Liver (tissue), 9 donors: ENCODE measurements around the gene CCIN. TPM values are rescaled to one million over a fixed set of nuclear protein-coding genes. Genes with fewer than 3 reads are reported as not detected.
A peak's percentile ranks its signal among the peaks of the same experiment; 100 is the strongest.

Source experiments
- DNase-seq: peaks from one replicate; pipeline ENCODE4 v3.0.0-alpha.2; 2017; ENCODE audit warnings: low spot score
- H3K27ac ChIP-seq, 2 donors: one replicate each; pipeline ENCODE4 v1.7.0; 2013; ENCODE audit warnings: inconsistent platforms in 2 of 2, low read length in 2 of 2, control low read depth in 1 of 2, low read depth in 1 of 2, mild to moderate bottlenecking in 1 of 2
- H3K27me3 ChIP-seq, 4 donors: one replicate each; pipeline versions ENCODE4 v1.6.1 to v1.7.0; 2013; ENCODE audit warnings: low read length in 3 of 4, inconsistent platforms in 1 of 4, mild to moderate bottlenecking in 1 of 4, moderate library complexity in 1 of 4; ENCODE audit not compliant: control insufficient read depth in 4 of 4, insufficient read depth in 4 of 4
- H3K36me3 ChIP-seq, 4 donors: one replicate each; pipeline versions ENCODE4 v1.6.1 to v1.7.0; 2013; ENCODE audit warnings: low read length in 3 of 4, mild to moderate bottlenecking in 3 of 4, low read depth in 1 of 4, moderate library complexity in 1 of 4; ENCODE audit not compliant: control insufficient read depth in 4 of 4, insufficient read depth in 3 of 4
- H3K4me1 ChIP-seq, 4 donors: one replicate each; pipeline versions ENCODE4 v1.6.1 to v1.7.0; 2013; ENCODE audit warnings: low read length in 3 of 4, mild to moderate bottlenecking in 3 of 4, moderate library complexity in 1 of 4; ENCODE audit not compliant: control insufficient read depth in 4 of 4, insufficient read depth in 4 of 4
- H3K4me3 ChIP-seq, 3 donors: one replicate each; pipeline versions ENCODE4 v1.6.1 to v1.7.0; 2013; ENCODE audit warnings: low read length in 3 of 3, control low read depth in 1 of 3, low read depth in 1 of 3, mild to moderate bottlenecking in 1 of 3
- H3K9ac ChIP-seq, 2 donors: one replicate each; pipeline ENCODE4 v1.7.0; 2013; ENCODE audit warnings: low read length in 2 of 2, mild to moderate bottlenecking in 2 of 2, moderate library complexity in 2 of 2, control low read depth in 1 of 2, low read depth in 1 of 2
- H3K9me3 ChIP-seq, 4 donors: one replicate each; pipeline versions ENCODE4 v1.6.1 to v1.7.0; 2013; ENCODE audit warnings: low read length in 3 of 4; ENCODE audit not compliant: control insufficient read depth in 4 of 4
- ATF3 ChIP-seq: IDR thresholded peaks from 2 replicates; pipeline ENCODE4 v1.6.1; 2016; ENCODE audit warnings: antibody characterized with exemption
- CTCF ChIP-seq: fragments of 150-350 bp; IDR thresholded peaks from 2 replicates; pipeline ENCODE4 v1.5.1; 2017; ENCODE audit warnings: improper control_type of control experiment, low read depth, low read length; ENCODE audit not compliant: missing input control
- EGR1 ChIP-seq, 2 donors: IDR thresholded peaks; 2 replicates each; pipeline ENCODE4 v1.6.1; 2016 to 2018; ENCODE audit warnings: antibody characterized with exemption in 2 of 2, low read depth in 2 of 2
- FOXA1 ChIP-seq: IDR thresholded peaks from 2 replicates; pipeline ENCODE4 v1.6.1; 2016; ENCODE audit warnings: antibody characterized with exemption
- FOXA2 ChIP-seq: IDR thresholded peaks from 2 replicates; pipeline ENCODE4 v1.6.1; 2016; ENCODE audit warnings: antibody characterized with exemption
- GABPA ChIP-seq, 2 donors: IDR thresholded peaks in 1 of 2; conservative IDR thresholded peaks in 1 of 2; 2 replicates each; pipeline ENCODE4 v1.6.1; 2016; ENCODE audit warnings: antibody characterized with exemption in 2 of 2, mild to moderate bottlenecking in 1 of 2, moderate library complexity in 1 of 2
- HNF4A ChIP-seq, 2 donors: conservative IDR thresholded peaks; 2 replicates each; pipeline ENCODE4 v1.6.1; 2016; ENCODE audit warnings: antibody characterized with exemption in 2 of 2, mild to moderate bottlenecking in 2 of 2
- HNF4G ChIP-seq: IDR thresholded peaks from 2 replicates; pipeline ENCODE4 v1.6.1; 2016; ENCODE audit warnings: antibody characterized with exemption
- JUND ChIP-seq, 2 donors: IDR thresholded peaks; 2 replicates each; pipeline ENCODE4 v1.6.1; 2016; ENCODE audit warnings: antibody characterized with exemption in 2 of 2
- MAX ChIP-seq: IDR thresholded peaks from 2 replicates; pipeline ENCODE4 v1.6.1; 2016; ENCODE audit warnings: antibody characterized with exemption
- NR2F2 ChIP-seq: IDR thresholded peaks from 2 replicates; pipeline ENCODE4 v1.6.1; 2016; ENCODE audit warnings: antibody characterized with exemption
- RAD21 ChIP-seq, 2 donors: IDR thresholded peaks; 2 replicates each; pipeline ENCODE4 v1.6.1; 2016; ENCODE audit warnings: antibody characterized with exemption in 2 of 2, mild to moderate bottlenecking in 2 of 2
- REST ChIP-seq: IDR thresholded peaks from 2 replicates; pipeline ENCODE4 v1.6.1; 2016; ENCODE audit warnings: antibody characterized with exemption, mild to moderate bottlenecking
- RXRA ChIP-seq, 2 donors: IDR thresholded peaks; 2 replicates each; pipeline ENCODE4 v1.6.1; 2017 to 2018; ENCODE audit warnings: antibody characterized with exemption in 2 of 2, mild to moderate bottlenecking in 1 of 2
- SP1 ChIP-seq: IDR thresholded peaks from 2 replicates; pipeline ENCODE4 v1.6.1; 2018; ENCODE audit warnings: antibody characterized with exemption, mild to moderate bottlenecking
- TAF1 ChIP-seq: conservative IDR thresholded peaks from 2 replicates; pipeline ENCODE4 v1.6.1; 2016; ENCODE audit warnings: antibody characterized with exemption, mild to moderate bottlenecking
- YY1 ChIP-seq: IDR thresholded peaks from 2 replicates; pipeline ENCODE4 v1.6.1; 2016; ENCODE audit warnings: antibody characterized with exemption, mild to moderate bottlenecking
- ZBTB33 ChIP-seq: IDR thresholded peaks from 2 replicates; pipeline ENCODE4 v1.6.1; 2016; ENCODE audit warnings: antibody characterized with exemption
- WGBS: extraction: QIAGEN DNeasy Blood & Tissue Kit; methylation state at CpG from one replicate; pipeline ENCODE4 v1.1.7; 2013; 5-methylcytosine and 5-hydroxymethylcytosine counted together
- polyA plus RNA-seq, 2 donors: library from polyadenylated mRNA; stranded (reverse) in 1 of 2; unstranded in 1 of 2; fragments of 200-250 nt in 1 of 2; fragments of >200 nt in 1 of 2; fragmentation: Nextera tagmentation in 1 of 2; extraction: Ambion mirVana in 1 of 2; gene quantifications; one replicate each; pipeline versions ENCODE4 v1.2.1 to v1.2.3, GENCODE V29; 2013 to 2015
- total RNA-seq, 2 donors: library from RNA; depleted of rRNA; stranded (reverse); fragments of >200 nt; gene quantifications; one replicate each; pipeline ENCODE4 v1.2.3, GENCODE V29; 2014
- donor health status: healthy.
- donor health status: healthy.
- donor health status: healthy.
- donor health status: healthy.
- donor health status: healthy.

The CCIN gene
- total and polyA plus RNA-seq, 4 donors, result not detected

GRCh38 chr9:36134761-36135505, 34.3 kb upstream of the CCIN start (continued):
- no peak for TF ChIP-seq CTCF
- no peak for TF ChIP-seq FOXA1
- TF ChIP-seq GABPA (IDR thresholded peaks at IDR 0.05 in 1 of 2, conservative IDR thresholded peaks at IDR 0.05 in 1 of 2), result no peak

- Histone ChIP-seq H3K4me3 (peak overlapping the region in 1 of 3 donors; percentile 65), H3K9me3 (no peaks in the 10 kb centered on the region), H3K4me1 (peaks cover 4 to 23% (median 18%) of the 10 kb centered on the region in 4 donors), H3K27ac (no peak overlapping the region), H3K27me3 (no peaks in the 10 kb centered on the region), H3K36me3 (no peaks in the 10 kb centered on the region), H3K9ac (no peak overlapping the region)
- no peak for TF ChIP-seq EGR1 (IDR thresholded peaks at IDR 0.05; ENCODE audit: low read depth in 2 of 2)
- no peak for TF ChIP-seq HNF4A (conservative IDR thresholded peaks at IDR 0.05)
- TF ChIP-seq NR2F2, result no peak
- TF ChIP-seq JUND (IDR thresholded peaks at IDR 0.05), result no peak
- no peak for TF ChIP-seq GABPA (IDR thresholded peaks at IDR 0.05 in 1 of 2, conservative IDR thresholded peaks at IDR 0.05 in 1 of 2)
- no peak for TF ChIP-seq TAF1
- no peak for TF ChIP-seq RAD21 (IDR thresholded peaks at IDR 0.05)
- TF ChIP-seq HNF4G, result no peak
- no peak for TF ChIP-seq MAX
- no peak for TF ChIP-seq YY1
- TF ChIP-seq REST, result no peak
- TF ChIP-seq FOXA2, result no peak
- no peak for TF ChIP-seq SP1
- no peak for TF ChIP-seq FOXA1
- no peak for TF ChIP-seq ATF3
- no peak for TF ChIP-seq ZBTB33
- TF ChIP-seq RXRA (IDR thresholded peaks at IDR 0.05), result no peak
- no peak for TF ChIP-seq CTCF
- DNase-seq, result no peak
- WGBS, result 12% methylated on average over 18 of the region's 18 CpGs
These were observed 33.4 kb upstream of the CCIN start for GRCh38 chr9:36135741-36136271.
